Neural crest cell (in vitro differentiated cells): Measurements from ENCODE around the gene WFDC10A. TPM values are rescaled to one million over a fixed set of nuclear protein-coding genes. Genes with fewer than 3 reads are reported as not detected.
"Not testable (repeated sequence)": the region's sequence is repeated elsewhere in the genome, so short reads cannot be mapped to it uniquely, and the experiment has no call there.

ENCODE experiments used
- DNase-seq: peaks from one replicate; pipeline ENCODE4 v3.0.0; 2021; ENCODE audit warnings: low read depth, mixed read lengths, low spot score
- H3K27ac Mint-ChIP-seq: one replicate; pipeline ENCODE4 v1.8.0; 2021; ENCODE audit warnings: mild to moderate bottlenecking, mixed read lengths; ENCODE audit not compliant: unreplicated experiment
- H3K27me3 Mint-ChIP-seq: 2 replicates; pipeline ENCODE4 v1.8.0; 2021; ENCODE audit warnings: low read depth, mild to moderate bottlenecking, mixed read lengths
- H3K36me3 Mint-ChIP-seq: 2 replicates; pipeline ENCODE4 v1.8.0; 2021; ENCODE audit warnings: low read depth, mild to moderate bottlenecking, mixed read lengths
- H3K4me1 Mint-ChIP-seq: 2 replicates; pipeline ENCODE4 v1.8.0; 2021; ENCODE audit warnings: mixed read lengths
- H3K4me3 Mint-ChIP-seq: one replicate; pipeline ENCODE4 v1.8.0; 2021; ENCODE audit warnings: mild to moderate bottlenecking, mixed read lengths
- H3K9me3 Mint-ChIP-seq: 2 replicates; pipeline ENCODE4 v1.8.0; 2021; ENCODE audit warnings: mixed read lengths
- total RNA-seq: library from RNA; stranded (reverse); gene quantifications from 2 replicates; pipeline ENCODE4 v1.2.1, GENCODE V29; 2021
- TF ChIP-seq, protein P1 (sequence below): fragments of 200-600 bp; sonication (generic); conservative IDR thresholded peaks from 2 replicates; pipeline ENCODE4 v1.5.0; 2021; ENCODE audit warnings: antibody characterized with exemption, mild to moderate bottlenecking

The WFDC10A gene
- total RNA-seq, 1 donor from 2014 or later = not detected

DNA sequence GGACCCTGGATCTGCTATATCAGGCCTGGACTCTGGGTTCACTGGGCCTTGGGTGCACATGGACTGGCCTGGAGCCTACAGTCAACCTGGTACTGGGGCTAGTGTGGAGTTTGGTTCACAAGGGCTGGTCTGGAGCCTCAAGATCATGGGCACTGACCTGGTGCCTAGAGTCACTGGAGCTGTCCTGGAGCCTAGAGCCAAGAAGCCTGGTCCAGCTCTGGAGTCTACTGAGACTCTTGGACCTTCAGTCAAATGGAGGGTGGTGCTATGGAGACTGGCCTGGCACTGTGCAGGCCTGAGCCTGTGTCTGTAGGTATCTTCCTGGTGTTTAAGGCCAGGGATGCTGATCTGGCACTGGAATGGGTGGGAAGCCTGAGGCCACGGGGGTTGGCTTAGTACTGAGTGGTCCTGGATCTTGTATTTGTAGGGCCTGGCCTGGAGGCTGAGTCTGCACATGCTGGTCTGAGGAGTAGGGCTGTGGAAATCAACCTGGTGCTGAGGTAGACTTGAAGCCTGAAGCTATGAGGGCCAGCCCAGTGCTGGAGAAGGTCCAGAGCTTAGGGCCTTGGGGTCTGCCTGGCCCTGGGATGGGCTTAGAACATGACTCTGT is 18.0 kb downstream of the WFDC10A start:
- Mint-ChIP-seq H3K4me1 (no peaks in the 10 kb centered on the region), H3K36me3 (peaks cover 3% of the 10 kb centered on the region), H3K27ac (no peak overlapping the region), H3K4me3 (no peak overlapping the region), H3K27me3 (peaks cover 4% of the 10 kb centered on the region), H3K9me3 (no peaks in the 10 kb centered on the region)
- TF ChIP-seq, protein P1, sequence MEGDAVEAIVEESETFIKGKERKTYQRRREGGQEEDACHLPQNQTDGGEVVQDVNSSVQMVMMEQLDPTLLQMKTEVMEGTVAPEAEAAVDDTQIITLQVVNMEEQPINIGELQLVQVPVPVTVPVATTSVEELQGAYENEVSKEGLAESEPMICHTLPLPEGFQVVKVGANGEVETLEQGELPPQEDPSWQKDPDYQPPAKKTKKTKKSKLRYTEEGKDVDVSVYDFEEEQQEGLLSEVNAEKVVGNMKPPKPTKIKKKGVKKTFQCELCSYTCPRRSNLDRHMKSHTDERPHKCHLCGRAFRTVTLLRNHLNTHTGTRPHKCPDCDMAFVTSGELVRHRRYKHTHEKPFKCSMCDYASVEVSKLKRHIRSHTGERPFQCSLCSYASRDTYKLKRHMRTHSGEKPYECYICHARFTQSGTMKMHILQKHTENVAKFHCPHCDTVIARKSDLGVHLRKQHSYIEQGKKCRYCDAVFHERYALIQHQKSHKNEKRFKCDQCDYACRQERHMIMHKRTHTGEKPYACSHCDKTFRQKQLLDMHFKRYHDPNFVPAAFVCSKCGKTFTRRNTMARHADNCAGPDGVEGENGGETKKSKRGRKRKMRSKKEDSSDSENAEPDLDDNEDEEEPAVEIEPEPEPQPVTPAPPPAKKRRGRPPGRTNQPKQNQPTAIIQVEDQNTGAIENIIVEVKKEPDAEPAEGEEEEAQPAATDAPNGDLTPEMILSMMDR = no peak
- DNase-seq = no peak

- Mint-ChIP-seq H3K4me3 (no peak overlapping the region), H3K4me1 (no peaks in the 10 kb centered on the region), H3K9me3 (peaks cover 3% of the 10 kb centered on the region), H3K36me3 (peaks cover 3% of the 10 kb centered on the region), H3K27ac (no peak overlapping the region), H3K27me3 (peaks cover 9% of the 10 kb centered on the region)
- TF ChIP-seq, protein P1 = no peak
- no peak for DNase-seq
These were observed 19.8 kb downstream of the WFDC10A start for GRCh38 chr20:45649312-45649863.

DNA sequence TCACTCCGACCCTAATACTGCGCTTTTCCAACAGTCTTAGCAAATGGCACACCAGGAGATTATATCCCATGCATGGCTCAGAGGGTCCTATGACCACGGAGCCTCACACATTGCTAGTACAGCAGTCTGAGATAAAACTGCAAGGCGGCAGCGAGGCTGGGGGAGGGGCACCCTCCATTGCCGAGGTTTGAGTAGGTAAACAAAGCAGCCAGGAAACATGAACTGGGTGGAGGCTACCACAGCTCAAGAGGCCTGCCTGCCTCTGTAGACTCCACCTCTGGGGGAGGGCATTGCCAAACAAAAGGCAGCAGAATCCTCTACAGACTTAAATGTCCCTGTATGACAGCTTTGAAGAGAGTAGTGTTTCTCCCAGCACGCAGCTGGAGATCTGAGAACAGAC is 22.2 kb downstream of the WFDC10A start:
- not testable (repeated sequence) for H3K4me1 Mint-ChIP-seq, H3K9me3 Mint-ChIP-seq, DNase-seq, H3K36me3 Mint-ChIP-seq, H3K27ac Mint-ChIP-seq, H3K4me3 Mint-ChIP-seq
- H3K27me3 Mint-ChIP-seq = peaks cover 25% of the 10 kb centered on the region

- H3K36me3 Mint-ChIP-seq, H3K4me1 Mint-ChIP-seq, H3K4me3 Mint-ChIP-seq, H3K27ac Mint-ChIP-seq, H3K9me3 Mint-ChIP-seq, DNase-seq: not testable (repeated sequence)
- H3K27me3 Mint-ChIP-seq = peaks cover 30% of the 10 kb centered on the region
These were observed 27.5 kb downstream of the WFDC10A start for GRCh38 chr20:45657038-45657437.

DNA sequence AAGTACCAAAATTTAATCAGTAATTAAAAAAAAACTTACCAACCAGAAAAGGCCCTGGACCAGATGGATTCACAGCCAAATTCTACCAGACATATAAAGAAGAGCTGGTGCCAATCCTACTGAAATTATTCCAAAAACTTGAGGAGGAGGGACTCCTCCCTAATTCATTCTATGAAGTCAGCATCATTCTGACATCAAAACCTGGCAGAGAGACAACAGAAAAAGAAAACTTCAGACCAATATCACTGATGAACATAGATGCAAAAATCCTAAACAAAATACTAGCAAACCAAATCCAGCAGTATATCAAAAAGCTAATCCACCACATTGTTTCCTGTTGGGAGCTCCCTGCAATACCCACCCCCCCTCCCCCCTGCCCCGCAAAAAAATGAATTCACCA is 40.6 kb downstream of the WFDC10A start, which contains the start of gene WFDC11:
TSS of gene WFDC11 (minus strand) at position 101 of the 400 bp plus-strand sequence. CDS start 19,639 bp downstream, outside the sequence.
- H3K4me3 Mint-ChIP-seq = no peak within 1 kb of the TSS
- no peak within 1 kb of the TSS for H3K27ac Mint-ChIP-seq
- H3K9me3 Mint-ChIP-seq = peaks cover 10% of the 10 kb centered on the region
- TF ChIP-seq, protein P1 = no peak
- peaks cover 2% of the 10 kb centered on the region for H3K36me3 Mint-ChIP-seq
- no peaks in the 10 kb centered on the region for H3K4me1 Mint-ChIP-seq
- H3K27me3 Mint-ChIP-seq = peaks cover 29% of the 10 kb centered on the region
- DNase-seq = no peak

GRCh38 chr20:45672765-45673164 is 43.2 kb downstream of the WFDC10A start:
- TF ChIP-seq, protein P1 = no peak
- Mint-ChIP-seq H3K4me1 (no peaks in the 10 kb centered on the region), H3K27me3 (peaks cover 40% of the 10 kb centered on the region), H3K36me3 (peaks cover 2% of the 10 kb centered on the region), H3K27ac (no peak overlapping the region), H3K9me3 (peaks cover 15% of the 10 kb centered on the region), H3K4me3 (no peak overlapping the region)
- no peak for DNase-seq
